Stimulated activated naive CD4-positive, alpha-beta T cell (primary cell): ENCODE measurements around the gene CFHR5.
"Not testable (repeated sequence)": the region's sequence is repeated elsewhere in the genome, so short reads cannot be mapped to it uniquely, and the experiment has no call there.

Experiments
- DNase-seq, 6 experiments: peaks; one replicate each; lab custom pipeline; 2025; lab: John Stamatoyannopoulos, UW

CFHR5 gene

DNA sequence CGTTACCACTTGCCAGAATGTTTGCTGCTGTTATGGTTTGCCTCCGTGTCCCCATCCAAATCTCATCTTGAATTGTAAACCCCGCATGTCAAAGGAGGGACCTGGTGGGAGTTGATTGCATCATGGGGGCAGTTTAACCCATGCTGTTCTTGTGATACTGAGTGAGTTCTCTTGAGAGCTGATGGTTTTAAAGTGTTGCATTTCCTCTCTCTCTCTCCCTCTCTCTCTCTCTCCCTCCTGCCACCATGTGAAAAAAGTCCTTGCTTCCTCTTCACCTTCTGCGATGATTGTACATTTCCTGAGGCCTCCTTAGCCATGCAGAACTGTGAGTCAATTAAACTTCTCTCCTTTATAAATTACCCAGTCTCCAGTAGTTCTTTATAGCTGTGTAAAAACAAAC, 44.4 kb downstream of the CFHR5 start:
- DNase-seq: no peak

- DNase-seq: no peak
Observed at GRCh38 chr1:197024460-197024859, 47.1 kb downstream of the CFHR5 start.

DNA sequence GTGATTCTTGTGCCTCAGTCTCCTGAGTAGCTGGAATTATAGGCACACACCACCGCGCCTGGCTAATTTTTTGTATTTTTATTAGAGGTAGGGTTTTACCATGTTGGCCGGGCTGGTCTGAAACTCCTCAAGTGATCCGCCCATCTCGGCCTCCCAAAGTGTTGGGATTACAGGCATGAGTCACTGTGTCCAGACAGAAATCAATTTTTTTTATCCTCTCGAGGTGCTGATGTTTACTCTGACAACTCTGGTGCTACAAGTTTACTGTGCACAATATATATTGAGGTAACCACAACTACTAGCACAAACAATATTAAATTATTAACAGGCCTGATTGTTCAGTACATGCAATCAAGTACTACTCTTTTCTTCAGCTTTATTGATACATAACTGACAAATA, 50.0 kb downstream of the CFHR5 start:
- no peak for DNase-seq

- no peak for DNase-seq
Observed at GRCh38 chr1:197029749-197030148, 52.4 kb downstream of the CFHR5 start.

DNA sequence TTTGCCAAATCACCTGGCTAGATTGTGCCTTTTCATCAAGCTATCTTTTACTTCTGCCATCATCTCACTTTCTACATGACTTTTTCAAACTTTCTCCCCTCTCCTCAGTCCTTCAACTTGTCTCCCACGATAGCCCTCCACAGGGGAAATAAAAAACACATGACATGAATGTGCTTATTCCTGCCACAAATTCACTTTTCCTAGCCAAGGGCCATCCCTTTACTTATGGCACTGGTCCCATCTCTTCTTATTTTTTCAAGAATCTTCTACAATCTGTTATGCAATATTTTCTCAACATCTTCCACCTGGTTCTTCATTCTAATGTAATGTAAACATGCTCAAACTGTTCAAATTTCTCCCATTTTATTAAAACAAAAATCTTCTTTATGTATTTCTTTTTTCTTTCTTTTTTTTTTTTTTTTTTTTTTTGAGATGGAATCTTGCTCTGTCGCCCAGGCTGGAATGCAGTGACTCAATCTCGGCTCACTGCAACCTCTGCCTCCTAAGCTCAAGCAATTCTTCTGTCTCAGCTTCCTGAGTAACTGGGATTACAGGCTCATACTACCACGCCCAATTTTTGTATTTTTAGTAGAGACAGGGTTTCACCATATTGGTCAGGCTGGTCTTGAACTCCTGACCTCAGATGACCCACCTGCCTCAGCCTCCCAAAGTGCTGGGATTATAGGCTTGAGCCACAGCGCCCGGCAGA, 57.4 kb downstream of the CFHR5 start:
- not testable (repeated sequence) for DNase-seq

- no peak for DNase-seq
Observed at GRCh38 chr1:197036861-197037260, 59.5 kb downstream of the CFHR5 start.

DNA sequence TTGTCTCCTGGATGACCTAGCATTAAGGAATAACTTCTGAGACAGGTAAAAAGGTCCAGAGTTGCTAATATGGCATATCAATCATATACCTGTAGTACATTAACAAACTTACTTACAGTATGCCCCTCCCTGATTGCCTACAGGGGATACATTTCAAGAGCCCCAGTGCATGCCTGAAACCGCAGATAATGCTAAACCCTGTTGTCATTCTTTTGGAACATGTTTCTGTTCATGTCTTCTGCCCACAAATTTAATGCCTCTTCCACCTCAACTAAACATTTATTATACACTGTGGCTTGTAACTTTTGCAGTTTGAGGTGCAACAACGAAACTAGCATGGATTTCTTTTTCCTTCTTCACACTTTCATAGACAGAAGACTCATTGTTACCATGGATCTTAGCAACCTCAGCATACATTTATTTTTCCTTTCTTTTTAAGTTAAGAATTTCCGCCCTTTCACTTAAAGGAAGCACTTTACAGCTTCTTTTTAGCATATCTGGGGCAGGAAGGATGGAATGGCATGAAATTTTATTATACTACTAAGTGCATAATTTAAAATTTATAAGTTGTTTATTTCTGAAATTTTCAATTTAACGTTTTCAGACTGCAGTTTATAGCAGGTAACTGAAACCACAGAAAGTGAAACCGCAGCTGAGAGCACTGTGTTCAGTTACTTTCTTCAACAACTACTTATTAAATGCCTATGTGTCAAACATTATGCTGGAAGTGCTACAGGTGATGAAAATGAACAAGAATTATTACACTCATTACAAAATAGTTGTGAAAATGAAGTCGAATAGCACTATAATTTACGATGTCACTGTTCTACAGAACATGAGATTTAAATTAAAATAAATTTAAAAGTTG, 64.4 kb downstream of the CFHR5 start:
- DNase-seq: no peak

- no peak for DNase-seq
Observed at GRCh38 chr1:197042676-197043341, 65.5 kb downstream of the CFHR5 start.

GRCh38 chr1:197049100-197049499, 71.7 kb downstream of the CFHR5 start:
- no peak for DNase-seq
